Left hindlimb (tissue), 1 donor: ENCODE data around the gene OLAH.
"Not testable (repeated sequence)": the region's sequence is repeated elsewhere in the genome, so short reads cannot be mapped to it uniquely, and the experiment has no call there.

Experiments used
- DNase-seq: peaks from one replicate; pipeline ENCODE4 v3.0.0-alpha.2; 2018

Gene OLAH

GRCh38 chr10:15043674-15044073 is at the start of gene OLAH:
Gene OLAH (plus strand): TSS chr10:15043943. CDS start chr10:15047289, 3,346 bp downstream.
- no peak for DNase-seq

DNA sequence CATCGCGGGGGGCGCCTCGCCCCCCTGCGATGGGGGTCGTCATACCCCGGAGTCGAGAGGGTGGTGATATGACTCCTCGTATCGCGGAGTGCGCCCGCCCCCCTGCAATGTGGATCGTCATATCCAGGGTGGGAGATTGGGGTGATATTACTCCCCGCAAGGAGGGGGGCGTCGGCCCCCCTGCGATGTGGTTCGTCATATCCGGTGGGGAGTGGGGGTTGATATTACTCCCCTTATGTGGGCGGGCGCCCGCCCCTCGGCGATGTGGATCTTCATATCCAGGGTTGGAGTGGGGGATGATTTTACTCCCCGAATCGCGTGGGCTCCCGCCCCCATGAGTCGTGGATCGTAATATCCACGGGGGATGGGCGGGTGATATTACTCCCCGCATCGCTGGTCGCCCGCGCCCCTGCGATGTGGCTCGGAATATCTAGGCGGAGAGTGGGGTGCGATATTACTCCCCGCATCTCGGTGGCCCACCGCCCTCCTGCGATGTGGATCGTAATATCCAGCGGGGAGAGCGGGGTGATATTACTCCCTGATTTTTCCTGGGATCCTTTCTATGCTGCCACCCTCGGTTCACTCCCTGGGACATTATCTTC is 47.7 kb upstream of the OLAH start:
- DNase-seq, result no peak

GRCh38 chr10:15013530-15013929 is 30.2 kb upstream of the OLAH start:
- not testable (repeated sequence) for DNase-seq

GRCh38 chr10:15015451-15015850 is 28.3 kb upstream of the OLAH start:
- DNase-seq, result no peak

DNA sequence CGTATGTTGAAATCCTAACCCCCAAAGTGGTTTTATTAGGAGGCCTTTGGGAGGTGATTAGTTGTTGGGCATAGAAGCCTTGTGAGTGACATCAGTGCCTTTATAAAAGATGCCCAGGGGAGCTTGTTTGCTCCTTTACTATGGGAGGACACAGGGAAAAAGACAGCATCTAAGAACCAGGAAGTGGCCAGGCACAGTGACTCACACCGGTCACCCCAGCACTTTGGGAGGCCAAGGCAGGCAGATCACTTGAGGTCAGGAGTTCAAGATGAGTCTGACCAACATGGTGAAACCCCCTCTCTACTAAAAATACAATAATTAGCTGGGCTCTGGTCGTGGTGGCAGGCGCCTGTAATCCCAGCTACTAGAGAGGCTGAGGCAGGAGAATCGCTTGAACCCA is 22.8 kb upstream of the OLAH start:
- not testable (repeated sequence) for DNase-seq

DNA sequence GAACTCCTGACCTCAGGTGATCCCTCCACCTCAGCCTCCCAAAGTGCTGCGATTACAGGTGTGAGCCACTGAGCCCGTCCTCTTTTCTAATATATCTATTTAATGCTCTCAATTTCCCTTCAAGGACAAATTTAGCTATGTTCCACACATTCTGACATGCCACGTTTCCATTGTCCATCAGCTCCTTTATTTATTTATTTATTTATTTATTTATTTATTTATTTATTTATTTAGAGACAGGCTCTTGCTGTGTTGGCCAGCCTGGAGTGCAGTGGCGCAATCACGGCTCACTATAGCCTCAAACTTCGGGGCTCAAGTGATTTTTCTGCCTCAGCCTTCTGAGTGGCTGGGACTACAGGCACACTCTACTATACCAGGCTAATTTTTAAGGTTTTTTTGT is 20.7 kb upstream of the OLAH start:
- not testable (repeated sequence) for DNase-seq

DNA sequence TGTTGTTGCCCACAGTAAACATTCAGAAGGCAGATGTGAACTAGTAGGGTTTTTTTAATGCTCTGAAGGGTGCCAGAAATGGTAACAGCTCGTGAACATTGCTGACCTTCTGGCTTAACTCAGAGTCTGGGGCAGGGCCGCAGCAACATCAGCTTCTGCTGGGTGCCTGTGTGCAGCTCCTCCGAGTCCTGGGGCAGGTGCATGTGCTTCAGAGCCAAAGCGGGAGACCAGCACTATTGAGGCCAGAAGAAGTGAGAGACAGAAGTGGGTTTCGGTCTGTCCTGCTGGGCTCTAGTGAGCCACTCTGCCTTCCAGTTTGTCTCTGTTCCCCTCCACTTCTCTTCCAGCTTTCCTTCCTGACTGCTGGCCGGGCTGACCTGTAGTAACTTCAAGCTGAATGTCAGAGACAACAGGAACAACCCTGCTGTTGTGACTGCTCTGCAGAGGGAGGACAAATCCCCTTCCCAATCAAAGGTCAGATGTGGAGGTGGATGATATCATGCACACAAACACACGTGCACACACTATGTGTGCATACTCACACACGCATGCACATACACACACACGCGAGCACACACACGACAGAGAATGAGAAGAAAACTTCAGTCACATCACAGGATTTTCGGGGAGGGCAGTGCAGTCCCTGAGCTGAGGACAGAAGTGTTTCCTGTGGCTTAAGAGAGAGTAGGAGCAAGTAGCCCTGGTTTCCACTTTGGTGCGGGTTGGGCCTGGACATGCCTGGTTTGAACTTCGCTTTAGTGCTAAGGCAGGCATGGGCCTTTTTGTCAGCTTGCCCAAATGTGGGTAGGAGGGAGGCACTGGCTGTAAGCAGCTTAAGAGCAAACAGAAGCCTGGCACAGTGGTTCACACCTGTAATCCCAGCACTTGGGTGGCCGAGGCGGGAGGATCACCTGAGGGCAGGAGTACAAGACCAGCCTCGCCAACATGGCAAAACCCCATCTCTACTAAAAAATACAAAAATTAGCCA is 19.4 kb upstream of the OLAH start:
- DNase-seq, result not testable (repeated sequence)

DNA sequence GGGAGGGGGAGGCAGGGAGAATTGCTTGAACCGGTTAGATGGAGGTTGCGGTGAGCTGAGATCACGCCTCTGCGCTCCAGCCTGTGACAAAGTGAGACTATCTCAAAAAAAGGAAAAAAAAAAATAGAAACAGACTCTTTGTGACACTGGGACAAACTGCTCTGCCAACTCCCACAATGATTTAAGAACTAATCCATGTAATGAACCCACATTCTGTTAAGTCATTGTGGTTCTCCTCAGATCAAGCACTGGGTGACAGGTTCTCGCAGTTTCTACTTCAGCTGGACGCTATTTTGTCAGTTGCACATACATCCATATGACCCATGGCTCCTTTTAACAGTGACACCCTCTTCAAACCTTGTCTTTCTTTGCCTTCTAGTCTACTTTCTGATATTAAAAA is 18.7 kb upstream of the OLAH start:
- not testable (repeated sequence) for DNase-seq

DNA sequence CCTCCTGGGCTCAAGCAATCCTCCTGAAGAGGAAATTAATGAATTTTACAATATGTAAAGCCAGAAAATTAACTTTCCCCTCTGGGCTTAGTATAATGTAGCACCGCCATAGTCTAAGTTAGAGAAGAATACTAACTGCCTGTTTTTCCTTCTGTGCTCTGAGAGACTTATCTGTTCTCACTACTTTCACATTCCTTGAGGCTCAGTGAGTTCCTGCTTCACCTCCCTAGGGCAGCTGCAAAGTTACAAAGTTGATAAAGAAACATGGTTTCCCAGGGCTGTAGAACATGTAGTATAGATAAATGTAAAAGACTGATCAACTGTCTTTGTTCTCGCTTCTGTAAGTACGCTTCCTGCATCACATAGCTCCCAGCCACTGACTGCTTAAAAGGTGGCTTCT is 16.0 kb upstream of the OLAH start:
- DNase-seq, result no peak

DNA sequence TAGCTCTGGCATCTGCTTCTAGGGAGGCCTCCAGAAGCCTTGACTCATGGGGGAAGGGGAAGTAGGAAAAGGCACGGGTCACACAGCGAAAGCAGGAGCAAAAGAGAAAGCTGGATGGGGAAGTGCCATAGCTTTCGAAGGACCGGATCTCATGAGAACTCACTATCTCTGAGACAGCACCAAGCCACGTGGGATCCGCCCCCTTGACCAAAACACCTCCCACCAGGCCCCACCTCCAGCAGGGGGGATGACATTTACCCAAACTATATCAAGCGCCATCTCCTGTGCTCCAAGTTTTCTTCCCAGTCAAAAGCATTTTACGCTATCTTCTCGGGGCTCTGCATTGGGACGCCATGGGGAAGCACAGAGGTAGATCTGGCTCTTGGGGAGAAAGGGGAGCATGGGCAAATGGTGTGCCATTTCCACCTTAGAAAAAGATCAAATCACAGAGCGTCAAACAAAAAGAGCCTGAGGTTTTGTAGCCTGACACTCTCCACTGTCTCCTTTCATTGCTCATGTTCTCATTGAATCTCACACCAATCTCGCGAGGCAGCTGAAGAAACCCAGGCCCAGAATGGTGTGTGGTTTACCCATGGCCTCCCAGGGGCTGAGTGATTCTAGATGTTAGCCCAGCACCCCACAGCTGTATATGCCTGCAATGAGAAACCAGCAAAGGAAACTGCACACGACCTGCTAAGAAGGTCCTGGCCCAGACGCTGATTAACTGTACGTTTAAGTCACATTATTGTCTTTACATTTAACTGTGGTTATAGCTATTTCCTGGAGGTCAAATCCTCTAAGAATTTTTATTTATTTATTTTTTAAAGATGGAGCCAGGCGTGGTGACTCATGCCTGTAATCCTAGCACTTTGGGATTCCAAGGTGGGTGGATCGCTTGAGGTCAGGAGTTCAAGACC is 8.1 kb upstream of the OLAH start:
- no peak for DNase-seq

GRCh38 chr10:15037691-15038090 is 6.1 kb upstream of the OLAH start:
- DNase-seq, result no peak

GRCh38 chr10:15038416-15038815 is 5.3 kb upstream of the OLAH start:
- DNase-seq, result no peak

DNA sequence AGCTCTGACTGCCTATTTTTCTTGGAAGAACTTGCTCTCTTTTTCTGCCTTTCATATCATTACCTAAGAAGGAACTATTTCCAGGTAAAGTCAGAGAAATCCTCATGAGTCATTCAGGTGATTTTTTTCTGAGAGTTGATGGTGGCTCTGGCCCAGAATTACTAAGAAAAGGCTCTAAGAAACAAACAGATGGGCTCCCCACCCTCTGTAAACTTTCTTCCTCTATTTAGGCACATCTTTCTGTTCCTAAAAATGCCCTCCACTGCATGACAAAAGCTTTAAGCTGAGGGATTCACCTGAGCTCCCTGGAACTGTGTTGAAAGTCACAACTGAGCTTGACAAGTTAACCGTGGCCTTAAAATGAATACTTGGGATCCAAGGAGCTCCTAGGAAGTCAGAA is 1.6 kb downstream of the OLAH start:
- DNase-seq, result no peak

DNA sequence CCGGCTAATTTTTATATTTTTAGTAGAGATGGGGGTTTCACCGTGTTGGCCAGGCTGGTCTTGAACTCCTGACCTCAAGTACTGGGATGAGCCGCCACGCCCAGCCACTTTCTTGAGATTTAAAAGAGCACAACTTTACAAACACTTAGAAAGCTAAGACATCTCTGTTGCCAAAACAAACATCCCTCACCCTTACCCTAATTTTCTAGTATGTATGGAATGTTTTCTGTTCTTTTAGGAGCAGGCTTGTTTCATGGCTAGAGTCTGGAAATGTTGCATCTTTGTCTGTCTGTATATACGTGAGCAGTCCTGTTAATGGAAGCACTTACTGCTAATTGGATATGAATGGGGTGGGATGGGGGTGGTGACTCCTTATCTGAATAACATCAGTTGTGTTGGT is 2.9 kb downstream of the OLAH start:
- no peak for DNase-seq

- DNase-seq, result no peak
Measured at GRCh38 chr10:15049533-15049932, 5.8 kb downstream of the OLAH start.

GRCh38 chr10:15052121-15052520 is 8.4 kb downstream of the OLAH start:
- DNase-seq, result no peak

DNA sequence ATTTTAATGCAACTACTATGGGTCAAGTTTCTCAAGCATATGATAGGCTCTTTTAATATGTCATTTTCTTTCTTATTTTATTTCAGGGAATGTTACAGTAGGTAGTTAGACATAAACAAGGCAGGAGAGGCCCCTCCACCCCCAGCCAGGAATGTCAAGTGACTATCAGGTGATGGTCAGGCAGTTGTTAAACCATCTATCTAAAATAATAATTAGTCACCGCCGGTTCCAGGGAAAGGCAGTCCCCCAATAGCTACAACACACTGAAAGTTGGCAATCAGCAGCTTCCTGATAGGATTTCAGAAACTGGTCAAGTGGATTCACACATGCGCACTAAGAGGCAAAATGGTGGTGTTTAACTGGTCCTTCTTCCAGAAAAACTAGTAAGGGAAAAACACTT is 9.3 kb downstream of the OLAH start:
- no peak for DNase-seq

- DNase-seq, result no peak
Measured at GRCh38 chr10:15058689-15059088, 14.9 kb downstream of the OLAH start.

DNA sequence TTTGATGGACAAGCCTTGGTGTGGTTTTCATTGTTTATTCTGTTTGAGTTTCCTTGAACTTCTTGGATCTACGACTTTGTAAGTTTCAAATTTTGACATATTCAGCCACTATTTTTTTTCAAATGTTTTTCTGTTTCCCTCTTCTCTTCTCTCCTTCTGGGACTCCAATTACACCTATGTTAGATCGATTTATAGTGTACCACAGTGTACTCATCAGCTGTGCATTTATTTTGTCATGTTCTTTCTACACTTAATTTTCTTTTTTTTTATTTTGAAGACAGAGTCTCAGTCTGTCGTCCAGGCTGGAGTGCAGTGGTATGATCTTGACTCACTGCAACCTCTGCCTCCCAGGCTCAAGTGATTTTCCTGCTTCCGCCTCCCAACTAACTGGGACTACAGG is 16.2 kb downstream of the OLAH start:
- DNase-seq, result no peak

DNA sequence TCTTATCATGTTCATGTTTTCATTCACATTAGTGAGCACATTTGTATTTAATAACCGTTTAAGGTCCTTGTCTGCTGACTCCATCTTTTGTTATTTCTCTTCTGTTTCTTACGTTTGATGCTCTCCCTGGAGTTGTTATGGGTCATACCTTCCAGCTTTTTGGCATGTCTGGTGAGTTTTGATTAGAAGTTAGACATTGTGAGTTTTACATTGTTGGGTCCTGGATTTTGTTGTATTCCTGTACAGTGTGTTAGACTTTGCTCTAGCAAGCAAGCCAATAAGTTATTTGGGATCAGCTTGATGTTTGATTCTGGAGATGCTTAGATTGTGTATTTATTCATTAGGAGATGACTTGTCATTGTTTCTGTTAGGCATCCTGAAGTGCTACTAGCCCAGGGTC is 16.9 kb downstream of the OLAH start:
- no peak for DNase-seq

DNA sequence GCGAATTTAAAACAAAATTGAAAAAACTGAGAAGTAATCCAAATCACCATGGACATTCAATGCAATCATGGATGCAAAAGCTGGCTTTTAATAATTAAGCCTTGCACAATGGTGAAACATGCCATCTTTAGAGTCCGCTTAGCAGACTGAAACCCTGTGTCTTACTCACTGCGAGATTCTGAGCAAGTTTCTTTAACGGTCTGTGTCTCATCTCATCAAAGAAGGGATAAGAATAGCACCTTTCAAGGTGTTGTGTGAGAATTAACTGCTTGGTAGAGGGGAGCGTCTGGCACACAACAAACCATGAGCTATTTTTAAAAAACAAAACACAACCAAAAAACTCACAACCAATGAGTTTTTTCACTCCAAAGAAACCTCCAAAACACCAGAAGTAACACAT is 23.4 kb downstream of the OLAH start:
- no peak for DNase-seq

DNA sequence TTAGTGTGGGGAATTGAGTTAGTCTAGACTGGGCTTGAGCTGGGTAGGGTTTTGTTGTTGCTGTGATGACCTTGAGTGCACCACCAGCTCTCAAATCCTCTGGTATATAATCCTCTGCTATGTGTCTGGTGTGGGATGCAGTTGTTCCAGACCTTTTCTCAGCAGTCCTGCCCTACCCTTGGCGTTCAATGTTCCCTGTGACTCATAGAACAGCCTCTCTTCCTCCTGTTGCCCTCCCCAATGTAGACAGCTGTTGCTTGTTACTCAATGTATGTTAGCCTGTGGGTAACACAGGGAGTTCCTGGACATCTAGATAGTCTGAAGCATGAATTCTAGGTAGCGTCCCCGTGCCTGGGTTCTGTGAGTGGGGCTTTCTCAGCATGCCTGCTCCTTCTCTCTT is 25.1 kb downstream of the OLAH start:
- DNase-seq, result no peak

DNA sequence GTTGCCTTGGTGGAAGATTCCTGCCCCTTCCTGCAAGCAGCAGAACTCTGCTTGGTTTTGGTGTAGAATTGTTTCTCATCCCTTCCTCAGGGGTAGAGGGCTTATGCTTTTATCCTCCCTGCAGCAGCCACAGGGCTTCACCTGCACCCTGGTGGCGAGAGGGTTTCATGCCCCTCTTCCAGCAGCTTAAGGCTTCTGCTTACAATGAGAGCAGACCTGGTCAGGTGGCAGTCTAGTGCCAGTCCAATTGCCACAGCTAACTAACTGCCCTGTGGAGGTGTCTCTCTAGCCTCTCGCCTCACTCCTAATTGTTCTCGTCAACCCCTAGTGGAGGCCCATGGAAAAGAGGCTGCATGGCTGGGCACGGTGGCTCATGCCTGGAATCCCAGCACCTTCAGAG is 25.5 kb downstream of the OLAH start:
- DNase-seq, result no peak
